H9 (cell line): ENCODE data around the gene C1orf185. TPM values are rescaled to one million over a fixed set of nuclear protein-coding genes. Genes with fewer than 3 reads are reported as not detected.

Experiments
- DNase-seq: peaks from one replicate; pipeline ENCODE4 v3.0.0-alpha.2; 2017
- H2AFZ ChIP-seq: one replicate; pipeline ENCODE4 v1.6.1; 2013; ENCODE audit warnings: mild to moderate bottlenecking, low read length, control low read depth, moderate library complexity
- H2AK5ac ChIP-seq: 2 replicates; pipeline ENCODE4 v1.6.1; 2013; ENCODE audit warnings: low read length, control low read depth, mixed read lengths; ENCODE audit not compliant: insufficient read length
- H2BK120ac ChIP-seq: one replicate; pipeline ENCODE4 v1.6.1; 2013; ENCODE audit warnings: low read depth, mild to moderate bottlenecking, low read length, control low read depth, inconsistent platforms; ENCODE audit not compliant: poor library complexity, severe bottlenecking
- H2BK12ac ChIP-seq: 2 replicates; pipeline ENCODE4 v1.6.1; 2013; ENCODE audit warnings: low read length, control low read depth, mixed read lengths, low read depth; ENCODE audit not compliant: insufficient read length
- H2BK15ac ChIP-seq: 2 replicates; pipeline ENCODE4 v1.6.1; 2013; ENCODE audit warnings: low read depth, low read length, control low read depth
- H2BK20ac ChIP-seq: one replicate; pipeline ENCODE4 v1.6.1; 2013; ENCODE audit warnings: low read depth, mild to moderate bottlenecking, low read length, control low read depth, inconsistent platforms; ENCODE audit not compliant: poor library complexity, severe bottlenecking
- H2BK5ac ChIP-seq: 2 replicates; pipeline ENCODE4 v1.6.1; 2013; ENCODE audit warnings: low read length, control low read depth, mixed read lengths; ENCODE audit not compliant: insufficient read length
- H3K14ac ChIP-seq: 2 replicates; pipeline ENCODE4 v1.6.1; 2013; ENCODE audit warnings: low read length, control low read depth; ENCODE audit not compliant: insufficient read depth
- H3K18ac ChIP-seq: 2 replicates; pipeline ENCODE4 v1.6.1; 2013; ENCODE audit warnings: low read depth, mild to moderate bottlenecking, mixed read lengths, low read length, control low read depth; ENCODE audit not compliant: insufficient read length
- H3K23ac ChIP-seq: 2 replicates; pipeline ENCODE4 v1.6.1; 2013; ENCODE audit warnings: low read length, control low read depth, mixed read lengths, low read depth; ENCODE audit not compliant: insufficient read length
- H3K23me2 ChIP-seq: 2 replicates; pipeline ENCODE4 v1.6.1; 2013; ENCODE audit warnings: low read depth, mild to moderate bottlenecking, mixed read lengths, low read length, control low read depth; ENCODE audit not compliant: insufficient read length, poor library complexity, severe bottlenecking
- H3K27ac ChIP-seq: 2 replicates; pipeline ENCODE4 v1.5.1; 2013; ENCODE audit warnings: low read length, control low read depth, mixed read lengths, low read depth; ENCODE audit not compliant: insufficient read length
- H3K27me3 ChIP-seq: 2 replicates; pipeline ENCODE4 v1.6.1; 2013; ENCODE audit warnings: low read length, control low read depth, inconsistent platforms; ENCODE audit not compliant: insufficient read depth
- H3K4ac ChIP-seq: 2 replicates; pipeline ENCODE4 v1.6.1; 2013; ENCODE audit warnings: low read depth, mild to moderate bottlenecking, control low read depth, inconsistent platforms, low read length, moderate library complexity
- H3K4me1 ChIP-seq: 2 replicates; pipeline ENCODE4 v1.6.1; 2013; ENCODE audit warnings: low read length, control low read depth, inconsistent platforms; ENCODE audit not compliant: insufficient read depth
- H3K4me2 ChIP-seq: 2 replicates; pipeline ENCODE4 v1.6.1; 2013; ENCODE audit warnings: low read length, control low read depth, mixed read lengths; ENCODE audit not compliant: insufficient read length, insufficient read depth
- H3K56ac ChIP-seq: 2 replicates; pipeline ENCODE4 v1.6.1; 2013; ENCODE audit warnings: low read depth, mild to moderate bottlenecking, mixed read lengths, low read length, control low read depth; ENCODE audit not compliant: insufficient read length
- H3K79me1 ChIP-seq: 2 replicates; pipeline ENCODE4 v1.6.1; 2013; ENCODE audit warnings: low read depth, mild to moderate bottlenecking, moderate library complexity, low read length, control low read depth, inconsistent platforms; ENCODE audit not compliant: insufficient read depth, poor library complexity, severe bottlenecking
- H3K79me2 ChIP-seq: 2 replicates; pipeline ENCODE4 v1.6.1; 2013; ENCODE audit warnings: low read length, control low read depth, inconsistent platforms; ENCODE audit not compliant: insufficient read depth
- H3K9ac ChIP-seq: 2 replicates; pipeline ENCODE4 v1.6.1; 2013; ENCODE audit warnings: low read length, control low read depth, mixed read lengths; ENCODE audit not compliant: insufficient read length; ENCODE audit errors: extremely low read depth
- H3K9me3 ChIP-seq: one replicate; pipeline ENCODE4 v1.6.1; 2013; ENCODE audit warnings: low read depth, low read length, inconsistent platforms; ENCODE audit not compliant: control insufficient read depth
- H3T11ph ChIP-seq: one replicate; pipeline ENCODE4 v1.6.1; 2013; ENCODE audit warnings: mild to moderate bottlenecking, low read length, control low read depth, inconsistent platforms
- H4K20me1 ChIP-seq: one replicate; pipeline ENCODE4 v1.6.1; 2013; ENCODE audit not compliant: control insufficient read depth, insufficient read length, insufficient read depth
- H4K5ac ChIP-seq: 2 replicates; pipeline ENCODE4 v1.6.1; 2013; ENCODE audit warnings: low read depth, mild to moderate bottlenecking, mixed read lengths, low read length, control low read depth; ENCODE audit not compliant: insufficient read length
- H4K8ac ChIP-seq: replicated peaks from 2 replicates; pipeline ENCODE4 v1.6.1; 2013; ENCODE audit warnings: low read length, control low read depth, mixed read lengths, low read depth; ENCODE audit not compliant: insufficient read length
- H4K91ac ChIP-seq: 2 replicates; pipeline ENCODE4 v1.6.1; 2013; ENCODE audit warnings: low read depth, mild to moderate bottlenecking, moderate library complexity, mixed read lengths, low read length, control low read depth; ENCODE audit not compliant: insufficient read length
- H3K27ac Mint-ChIP-seq, 3 experiments: 2 replicates in 2 of 3; 3 replicates in 1 of 3; pipeline ENCODE4 v1.8.0; 2020 to 2021; ENCODE audit warnings: mixed read lengths in 3 of 3, mild to moderate bottlenecking in 1 of 3, moderate library complexity in 1 of 3
- H3K27me3 Mint-ChIP-seq: 2 replicates; pipeline ENCODE4 v1.8.0; 2021; ENCODE audit warnings: low read depth, mild to moderate bottlenecking, moderate library complexity, mixed read lengths
- H3K36me3 Mint-ChIP-seq, 3 experiments: 2 replicates in 2 of 3; 3 replicates in 1 of 3; pipeline ENCODE4 v1.8.0; 2020 to 2021; ENCODE audit warnings: low read depth in 3 of 3, mixed read lengths in 3 of 3; ENCODE audit not compliant: insufficient read depth in 1 of 3
- H3K4me1 Mint-ChIP-seq, 2 experiments: 2 replicates each; pipeline ENCODE4 v1.8.0; 2020; ENCODE audit warnings: mixed read lengths in 2 of 2
- H3K4me3 Mint-ChIP-seq, 2 experiments: 2 replicates in 1 of 2; 3 replicates in 1 of 2; pipeline ENCODE4 v1.8.0; 2020 to 2021; ENCODE audit warnings: mild to moderate bottlenecking in 2 of 2, mixed read lengths in 2 of 2, moderate library complexity in 1 of 2
- H3K9me3 Mint-ChIP-seq, 2 experiments: 2 replicates in 1 of 2; 3 replicates in 1 of 2; pipeline ENCODE4 v1.8.0; 2020; ENCODE audit warnings: mild to moderate bottlenecking in 2 of 2, mixed read lengths in 2 of 2, moderate library complexity in 1 of 2
- CTCF ChIP-seq: fragments of 200-600 bp; sonication (generic); conservative IDR thresholded peaks from 3 replicates; pipeline ENCODE4 v1.8.0; 2021; ENCODE audit warnings: antibody characterized with exemption, mild to moderate bottlenecking
- WGBS: extraction: QIAGEN DNeasy Blood & Tissue Kit; methylation state at CpG from one replicate; pipeline ENCODE4 v1.1.7; 2013; ENCODE audit warnings: missing lambda C conversion rate, low lambda C conversion rate, mixed read lengths; ENCODE audit not compliant: insufficient read length; ENCODE audit errors: extremely low coverage; 5-methylcytosine and 5-hydroxymethylcytosine counted together
- total RNA-seq: library from RNA; stranded (reverse); gene quantifications from 2 replicates; pipeline ENCODE4 v1.2.1, GENCODE V29; 2021

C1orf185 gene
- total RNA-seq, 1 experiment from 2014 or later: not detected

- no peaks in the 10 kb centered on the region for H3K4me1 ChIP-seq
- no peaks in the 10 kb centered on the region for H3K23me2 ChIP-seq
- H3K27me3 ChIP-seq: no peaks in the 10 kb centered on the region
- H2AK5ac ChIP-seq: no peak overlapping the region
- Mint-ChIP-seq H3K4me3 (no peak overlapping the region), H3K27ac (no peak overlapping the region), H3K4me1 (no peaks in the 10 kb centered on the region), H3K9me3 (peaks cover 9 to 10% of the 10 kb centered on the region in 2 experiments), H3K27me3 (no peaks in the 10 kb centered on the region), H3K36me3 (peaks cover 0 to 6% (median 4%) of the 10 kb centered on the region in 3 experiments; a peak in 3 of 7 replicates)
- no peak overlapping the region for H3K4me2 ChIP-seq
- no peak overlapping the region for H2AFZ ChIP-seq
- no peak overlapping the region for H3K56ac ChIP-seq
- no peaks in the 10 kb centered on the region for H4K20me1 ChIP-seq
- no peak overlapping the region for H3K27ac ChIP-seq
- H3K14ac ChIP-seq: no peak overlapping the region
- no peak overlapping the region for H2BK5ac ChIP-seq
- H2BK12ac ChIP-seq: no peak overlapping the region
- no peaks in the 10 kb centered on the region for H3K79me1 ChIP-seq
- no peak for DNase-seq
- H2BK15ac ChIP-seq: no peak overlapping the region
- H2BK20ac ChIP-seq: no peak overlapping the region
- H3K18ac ChIP-seq: no peak overlapping the region
- no peak overlapping the region for H4K8ac ChIP-seq
- no peak overlapping the region for H4K5ac ChIP-seq
- no CpG with 5 or more reads among the region's 1 CpG for WGBS
- H3T11ph ChIP-seq: no peak overlapping the region
- TF ChIP-seq CTCF: no peak
- H3K9ac ChIP-seq: no peak overlapping the region
- H3K23ac ChIP-seq: no peak overlapping the region
- no peak overlapping the region for H4K91ac ChIP-seq
- no peak overlapping the region for H3K4ac ChIP-seq
- no peak overlapping the region for H2BK120ac ChIP-seq
- H3K9me3 ChIP-seq: no peaks in the 10 kb centered on the region
- H3K79me2 ChIP-seq: no peaks in the 10 kb centered on the region
Observed at GRCh38 chr1:51154776-51155175, 52.7 kb downstream of the C1orf185 start.
